ELR (cell line): Measurements from ENCODE around the gene TBX4.
A peak's percentile ranks its signal among the peaks of the same experiment; 100 is the strongest.

Experiments
- DNase-seq: peaks from one replicate; pipeline ENCODE4 v3.0.0-alpha.2; 2015; ENCODE audit warnings: low read depth

TBX4 gene

DNA sequence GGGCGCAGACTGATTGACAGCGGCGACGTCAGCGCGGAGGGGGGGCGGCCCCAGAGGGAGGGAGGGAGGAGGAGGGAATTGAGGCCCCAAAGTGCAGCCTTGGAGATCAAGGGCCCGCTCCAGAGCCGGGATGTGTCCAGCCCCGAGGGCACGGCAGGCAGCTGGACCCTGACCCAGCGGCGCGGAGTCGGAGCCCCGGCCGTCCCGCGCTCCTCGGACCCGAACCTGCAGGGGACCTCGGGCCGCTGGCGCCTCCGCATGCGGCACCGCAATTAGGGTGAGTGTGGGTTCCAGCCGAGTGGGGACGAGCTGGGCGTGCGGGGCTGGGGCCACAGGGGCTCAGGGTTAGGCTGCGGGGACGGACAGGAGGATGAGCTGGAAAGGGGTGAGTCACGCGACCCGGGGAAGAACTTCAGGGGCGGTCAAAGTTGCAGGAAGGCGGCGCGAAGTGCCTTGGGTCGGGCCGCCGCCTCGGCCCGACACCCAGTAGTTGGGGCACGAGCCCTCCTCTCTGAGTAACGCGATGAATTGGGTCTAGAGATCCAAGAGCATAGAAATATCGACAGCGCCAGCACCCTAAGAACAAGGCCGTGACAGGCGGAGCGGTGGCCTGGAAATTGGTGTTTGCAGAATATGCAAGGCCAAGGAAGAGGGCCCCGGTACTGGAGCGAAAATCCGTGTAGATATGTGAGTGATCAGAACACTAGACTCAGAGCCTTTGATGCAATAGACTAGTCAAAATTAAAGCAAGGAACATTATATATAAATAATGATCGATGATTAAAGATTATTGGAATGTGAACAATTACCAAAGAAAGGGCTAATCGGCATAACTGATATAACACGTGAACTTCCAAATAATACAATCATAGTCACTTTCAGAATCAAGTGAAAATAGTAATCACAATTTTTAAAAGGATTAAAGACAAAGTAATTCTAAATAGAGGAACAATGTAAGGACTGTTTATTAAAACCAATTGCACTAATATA lies at the start of gene TBX4:
Gene TBX4, plus strand, starts transcription at position 122 of the 990 bp plus-strand sequence. CDS start 4,069 bp downstream, outside the sequence.
- peak; percentile 59 for DNase-seq

DNA sequence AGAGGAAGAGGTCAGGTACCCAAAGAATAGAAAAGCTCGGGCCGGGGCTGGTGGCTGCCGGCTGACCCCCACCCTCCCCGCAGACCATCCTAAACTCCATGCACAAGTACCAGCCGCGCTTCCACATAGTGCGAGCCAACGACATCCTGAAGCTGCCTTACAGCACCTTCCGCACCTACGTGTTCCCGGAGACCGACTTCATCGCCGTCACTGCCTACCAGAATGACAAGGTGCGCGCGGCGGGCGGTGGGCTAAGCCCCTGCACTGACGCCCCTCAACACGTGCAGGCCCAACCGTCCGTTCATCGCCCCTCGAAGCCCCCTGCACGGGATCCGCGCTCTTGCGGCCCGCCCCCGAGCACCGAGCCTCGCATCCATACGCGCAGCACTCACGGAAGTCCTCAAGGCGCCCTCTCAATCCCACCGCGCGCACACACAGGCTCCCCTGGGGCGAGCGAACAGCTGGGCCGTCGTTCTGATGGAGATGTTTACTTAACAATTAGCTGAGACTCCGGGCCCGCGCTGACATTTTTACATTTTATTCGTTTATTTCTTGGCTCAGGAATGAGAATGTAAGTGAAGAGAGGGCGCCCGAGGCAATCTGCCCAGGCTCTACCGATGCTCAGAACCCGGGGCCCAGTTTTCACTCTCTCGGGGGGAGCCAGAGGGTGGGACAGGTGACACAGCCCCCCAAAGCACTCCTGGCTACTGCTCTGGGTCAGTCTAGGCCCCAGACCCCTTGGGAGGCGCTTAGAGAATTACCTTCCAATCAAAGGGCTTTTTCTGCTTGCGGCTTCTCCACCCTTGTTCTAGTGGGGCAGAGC lies 49.0 kb upstream of the TBX4 start:
- DNase-seq = peak; percentile 45

DNA sequence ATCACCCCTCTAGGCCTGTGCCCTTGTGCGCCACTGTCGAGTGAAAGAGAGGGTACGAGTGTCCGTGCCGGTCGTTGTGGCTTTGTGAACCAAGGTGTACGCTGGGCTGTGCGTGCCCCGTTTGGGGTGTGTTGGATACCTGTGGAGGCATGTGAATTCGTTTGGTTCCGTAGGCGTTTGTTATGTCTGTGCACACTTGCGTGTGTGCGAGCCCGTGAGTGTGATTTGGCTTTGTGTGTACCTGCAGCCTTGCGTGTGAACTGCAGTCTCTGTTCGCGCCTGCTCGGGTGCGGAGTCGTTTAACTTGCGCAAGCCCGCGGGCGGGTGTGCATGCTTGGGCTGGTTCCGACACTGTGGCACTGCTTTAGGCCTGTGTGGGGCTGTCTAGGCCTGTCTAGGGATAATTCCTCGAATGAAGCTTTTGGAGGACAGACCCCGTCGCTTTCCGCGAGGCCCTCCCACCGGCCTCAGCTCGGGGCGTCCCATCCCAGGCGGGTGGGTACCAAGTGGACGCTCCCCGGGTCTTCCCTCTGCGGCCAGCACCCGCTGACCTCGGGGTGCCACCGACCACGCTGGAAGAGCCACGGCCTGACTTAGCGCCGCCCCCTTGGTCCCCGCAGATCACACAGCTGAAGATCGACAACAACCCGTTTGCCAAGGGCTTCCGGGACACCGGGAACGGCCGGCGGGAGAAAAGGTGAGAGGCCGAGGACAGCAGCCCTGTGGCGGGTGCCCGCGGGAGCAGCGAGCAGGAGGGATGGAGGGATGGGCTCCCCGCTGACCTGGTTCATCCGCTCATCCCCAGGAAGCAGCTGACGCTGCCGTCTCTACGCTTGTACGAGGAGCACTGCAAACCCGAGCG lies 48.2 kb upstream of the TBX4 start:
- DNase-seq = no peak

DNA sequence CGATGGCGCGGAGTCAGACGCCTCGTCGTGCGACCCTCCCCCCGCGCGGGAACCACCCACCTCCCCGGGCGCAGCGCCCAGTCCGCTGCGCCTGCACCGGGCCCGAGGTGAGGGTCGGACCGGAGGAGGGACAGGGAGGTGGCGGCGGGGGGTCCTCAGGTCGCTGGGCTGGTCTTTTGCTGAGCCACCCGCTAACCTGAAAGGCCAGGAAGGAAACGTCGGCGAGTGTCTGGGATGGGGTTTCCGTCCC lies 47.6 kb upstream of the TBX4 start:
- no peak for DNase-seq

DNA sequence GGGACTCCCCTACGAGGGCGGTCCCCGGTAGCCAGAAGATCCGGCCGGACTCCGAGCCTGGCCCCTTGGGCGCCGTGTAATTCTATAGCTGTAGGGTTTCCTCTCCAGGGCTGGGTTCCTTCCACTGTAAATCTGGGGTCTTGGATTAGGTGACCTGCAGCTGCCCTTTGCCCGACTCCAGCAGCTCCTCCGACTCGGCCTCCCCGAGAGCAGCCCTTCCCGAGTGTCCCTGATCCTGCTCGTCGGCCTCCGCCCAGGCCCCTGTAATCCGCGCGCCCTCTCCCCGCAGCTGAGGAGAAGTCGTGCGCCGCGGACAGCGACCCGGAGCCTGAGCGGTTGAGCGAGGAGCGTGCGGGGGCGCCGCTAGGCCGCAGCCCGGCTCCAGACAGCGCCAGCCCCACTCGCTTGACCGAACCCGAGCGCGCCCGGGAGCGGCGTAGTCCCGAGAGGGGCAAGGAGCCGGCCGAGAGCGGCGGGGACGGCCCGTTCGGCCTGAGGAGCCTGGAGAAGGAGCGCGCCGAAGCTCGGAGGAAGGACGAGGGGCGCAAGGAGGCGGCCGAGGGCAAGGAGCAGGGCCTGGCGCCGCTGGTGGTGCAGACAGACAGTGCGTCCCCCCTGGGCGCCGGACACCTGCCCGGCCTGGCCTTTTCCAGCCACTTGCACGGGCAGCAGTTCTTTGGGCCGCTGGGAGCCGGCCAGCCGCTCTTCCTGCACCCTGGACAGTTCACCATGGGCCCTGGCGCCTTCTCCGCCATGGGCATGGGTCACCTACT lies 47.1 kb upstream of the TBX4 start:
- no peak for DNase-seq

DNA sequence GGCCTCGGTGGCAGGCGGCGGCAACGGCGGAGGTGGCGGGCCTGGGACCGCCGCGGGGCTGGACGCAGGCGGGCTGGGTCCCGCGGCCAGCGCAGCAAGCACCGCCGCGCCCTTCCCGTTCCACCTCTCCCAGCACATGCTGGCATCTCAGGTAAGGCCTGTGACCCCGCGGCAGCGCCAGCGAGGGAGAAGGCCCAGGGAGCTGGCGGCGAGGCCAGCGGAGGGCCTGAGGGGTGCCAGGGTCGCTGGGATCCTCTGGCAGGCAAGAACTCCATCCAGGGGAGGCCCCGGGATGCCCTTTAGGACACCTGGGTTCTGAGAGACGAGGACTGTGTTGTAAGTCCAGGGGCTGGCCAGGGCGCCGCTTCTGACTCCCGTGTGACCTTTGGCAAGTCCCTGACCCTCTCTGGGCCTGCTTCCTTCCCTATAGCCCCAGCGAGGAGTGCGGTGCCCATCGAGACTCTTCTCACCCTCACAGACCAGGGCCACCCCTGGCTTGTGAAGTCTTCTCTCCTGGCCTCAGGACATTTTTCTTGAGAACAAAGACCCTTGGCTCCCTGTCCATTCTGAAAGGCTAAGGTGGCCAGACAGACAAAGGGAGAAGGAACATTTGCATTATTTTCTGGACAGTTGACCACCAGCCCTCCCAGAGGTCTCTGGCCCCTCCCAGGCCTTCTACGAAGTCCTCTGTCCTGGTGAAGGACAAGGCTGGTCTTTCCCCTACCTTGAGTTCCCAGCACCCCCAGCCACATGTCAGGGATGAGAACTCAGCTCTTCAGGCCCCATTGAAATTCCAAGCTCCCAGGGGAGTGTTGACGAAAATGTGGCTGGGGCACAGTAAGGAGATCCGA lies 46.3 kb upstream of the TBX4 start:
- no peak for DNase-seq

DNA sequence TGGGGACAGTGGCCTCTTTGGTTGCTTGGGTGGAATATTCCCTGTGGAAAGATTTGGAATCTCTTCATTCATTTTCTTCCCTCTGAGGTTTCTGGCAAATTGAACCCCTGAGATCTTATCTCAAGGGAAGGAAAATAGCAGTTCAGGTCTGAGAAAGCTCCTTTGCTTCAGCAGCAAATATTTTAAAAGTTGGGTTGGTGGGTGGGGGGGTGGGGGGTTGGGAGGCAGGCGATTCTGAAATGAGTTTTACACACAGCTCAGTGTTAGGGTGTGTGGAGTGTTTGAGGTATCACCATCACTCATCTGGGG lies 45.7 kb upstream of the TBX4 start:
- no peak for DNase-seq

DNA sequence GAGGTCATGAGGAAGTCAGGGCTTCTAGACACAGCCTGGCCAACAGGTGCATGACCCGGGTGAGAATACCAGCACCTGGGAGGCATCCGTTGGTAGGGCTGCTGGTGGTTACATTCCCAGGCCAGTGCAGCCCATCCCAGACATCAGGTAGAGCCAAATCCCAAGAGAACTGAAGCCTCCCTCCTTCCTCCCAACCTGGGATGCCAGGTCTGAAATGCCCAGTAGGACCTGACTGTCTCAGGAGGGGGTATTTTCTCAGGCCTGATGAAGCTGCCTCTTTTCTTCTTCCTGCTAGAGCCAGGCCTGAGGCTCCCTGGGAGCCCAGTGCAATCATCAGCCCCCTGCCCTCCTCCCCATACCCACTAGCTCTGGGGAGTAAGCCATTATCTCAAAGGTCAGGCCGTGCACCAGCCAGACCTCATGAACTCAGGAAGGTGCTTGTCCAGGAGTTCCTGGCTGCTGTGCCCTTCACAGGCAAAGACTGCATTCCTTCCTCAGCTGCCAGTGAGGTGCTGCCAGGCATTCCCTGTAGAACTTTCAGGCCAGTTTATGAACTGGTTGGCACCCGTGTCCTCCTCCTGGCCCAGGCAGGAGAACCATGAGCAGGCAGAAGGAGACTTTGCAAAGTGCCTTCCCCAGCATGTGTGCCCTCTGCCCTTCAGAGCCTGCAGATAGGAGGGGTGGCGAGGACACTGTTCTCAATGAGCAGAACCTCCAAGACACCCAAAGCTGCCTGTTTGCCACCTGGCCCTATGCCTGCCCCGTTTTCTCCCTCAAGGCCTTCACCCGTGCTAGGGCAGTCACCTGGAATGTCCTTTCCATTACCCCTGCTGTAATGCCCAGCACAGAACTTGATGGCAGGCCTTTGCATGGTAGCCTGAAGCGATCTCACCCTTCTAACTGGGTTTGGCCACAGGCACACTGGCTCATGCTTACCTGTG lies 45.0 kb upstream of the TBX4 start:
- no peak for DNase-seq

DNA sequence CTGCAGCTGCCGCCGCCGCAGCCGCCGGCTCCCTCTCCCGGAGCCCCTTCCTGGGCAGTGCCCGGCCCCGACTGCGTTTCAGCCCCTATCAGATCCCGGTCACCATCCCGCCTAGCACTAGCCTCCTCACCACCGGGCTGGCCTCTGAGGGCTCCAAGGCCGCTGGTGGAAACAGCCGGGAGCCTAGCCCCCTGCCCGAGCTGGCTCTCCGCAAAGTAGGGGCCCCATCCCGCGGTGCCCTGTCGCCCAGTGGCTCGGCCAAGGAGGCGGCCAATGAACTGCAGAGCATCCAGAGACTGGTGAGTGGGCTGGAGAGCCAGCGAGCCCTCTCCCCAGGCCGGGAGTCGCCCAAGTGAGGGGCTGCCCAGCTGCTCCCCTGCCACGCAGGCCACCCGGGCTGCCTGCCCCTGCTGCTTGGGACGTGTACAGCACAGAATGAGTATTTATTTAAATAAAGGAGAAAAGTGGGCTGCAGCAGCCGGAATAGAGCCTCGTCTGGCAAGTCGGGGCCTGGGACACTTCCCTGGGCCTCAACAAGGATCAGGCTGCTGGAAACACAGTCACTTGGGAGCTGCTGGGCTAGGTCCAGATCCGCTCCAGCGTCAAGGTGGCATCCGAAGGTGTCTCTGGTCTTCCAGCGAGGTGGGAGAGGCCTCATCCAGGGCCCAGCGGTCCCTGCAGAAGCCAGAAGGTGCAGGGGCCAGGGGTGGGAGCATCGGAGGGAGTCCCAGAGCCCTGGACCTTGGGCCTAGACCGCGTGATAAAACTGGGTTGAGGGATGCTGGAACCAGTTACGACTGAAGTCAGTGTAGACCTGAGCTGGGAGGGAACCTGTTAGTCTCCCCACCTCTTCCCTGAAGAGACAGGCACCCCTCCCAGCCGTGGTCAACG lies 43.8 kb upstream of the TBX4 start:
- DNase-seq = no peak

DNA sequence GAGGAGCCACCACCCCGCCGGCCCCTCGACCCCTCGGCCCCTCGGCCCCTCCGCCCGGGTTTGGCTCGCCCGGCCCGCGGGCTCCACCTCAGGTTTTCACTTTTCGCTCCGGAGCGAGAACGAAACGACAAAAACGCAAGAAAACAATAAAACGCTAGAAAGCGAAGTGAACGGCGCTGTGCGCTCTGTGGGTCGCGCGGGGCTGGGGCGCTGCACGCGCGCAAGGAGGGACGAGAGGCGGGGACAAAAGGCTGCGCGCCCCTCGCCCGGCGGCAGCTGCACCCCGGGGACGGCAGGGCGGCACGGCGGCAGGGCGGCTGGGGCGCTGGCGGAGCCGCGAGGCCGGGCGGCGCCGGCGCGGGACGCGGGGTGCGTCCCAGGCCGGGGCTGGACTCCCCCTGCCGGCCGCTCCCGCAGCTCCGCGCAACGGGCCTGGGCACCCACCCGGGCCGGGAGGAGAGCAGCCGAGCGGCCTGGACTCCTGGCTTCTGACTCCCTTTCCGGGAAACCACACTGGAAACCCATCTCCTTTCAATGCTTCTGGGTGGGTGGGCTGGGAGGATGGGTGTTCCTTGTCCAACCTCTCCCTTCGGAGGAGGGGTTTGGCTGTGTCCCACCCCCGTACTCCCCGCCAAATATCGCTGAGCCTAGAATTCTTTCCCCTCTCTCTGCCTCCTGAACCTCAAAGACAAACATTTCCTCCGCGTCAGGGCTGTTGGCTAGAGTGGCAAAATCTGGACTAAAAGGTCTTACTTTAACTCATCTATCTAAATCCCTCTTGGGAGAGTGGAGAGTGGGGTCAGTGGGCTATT lies 42.7 kb upstream of the TBX4 start:
- peak; percentile 82 for DNase-seq

DNA sequence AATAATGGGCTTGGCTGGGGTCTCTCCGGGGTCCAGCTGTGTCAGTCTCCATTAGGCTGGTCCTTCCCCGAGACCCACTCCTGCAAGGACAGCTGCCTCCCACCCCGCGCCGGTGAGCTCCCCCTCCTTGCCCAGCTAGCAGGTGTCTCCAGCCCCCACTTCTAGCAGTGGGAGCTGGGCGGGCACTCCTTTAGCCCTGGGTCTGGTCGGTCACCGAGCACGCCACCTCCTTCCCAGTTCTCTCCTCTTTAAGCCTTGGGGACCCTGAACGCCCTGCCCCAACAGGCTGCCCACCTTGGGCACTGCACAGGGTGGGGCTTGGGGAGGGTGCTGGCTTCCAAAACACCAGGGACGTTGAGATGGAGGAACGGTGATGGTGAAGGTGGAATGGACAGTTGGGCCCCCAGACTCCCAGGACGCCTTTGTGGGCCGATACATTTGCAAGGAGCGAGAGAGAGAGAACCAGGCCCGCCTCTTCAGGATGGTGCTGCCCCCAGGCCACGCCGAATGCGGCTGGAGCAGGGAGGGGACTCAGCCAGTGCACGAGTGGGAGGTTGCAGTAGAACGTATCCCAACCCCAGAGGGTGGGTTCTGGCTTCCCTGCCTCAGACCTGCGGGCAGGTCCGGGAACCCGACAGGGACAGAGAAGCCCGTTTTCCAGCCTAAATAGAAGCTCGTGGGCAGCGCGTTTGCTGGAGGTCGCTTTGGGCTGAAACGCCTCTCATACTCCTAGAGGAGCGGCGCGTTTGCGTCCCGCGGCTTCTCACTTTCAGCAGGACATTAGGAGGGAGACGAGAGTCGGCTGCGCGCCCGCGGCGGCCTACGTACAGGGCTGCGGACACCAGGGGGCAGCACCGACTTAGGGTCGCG lies 41.8 kb upstream of the TBX4 start:
- peak; percentile 91 for DNase-seq

DNA sequence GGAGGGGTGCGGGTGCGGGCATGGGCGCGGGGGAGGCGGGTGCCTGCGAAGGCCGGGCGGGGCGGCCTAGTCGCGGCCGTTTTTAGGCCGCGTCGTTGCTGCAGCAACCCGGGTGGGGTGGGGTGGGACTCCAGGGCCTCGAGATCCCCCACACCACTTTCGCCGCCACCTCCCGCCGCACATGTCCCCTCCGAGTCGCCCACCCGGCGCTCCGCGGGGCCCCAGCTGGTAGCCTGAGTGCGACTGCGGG lies 41.3 kb upstream of the TBX4 start:
- no peak for DNase-seq

DNA sequence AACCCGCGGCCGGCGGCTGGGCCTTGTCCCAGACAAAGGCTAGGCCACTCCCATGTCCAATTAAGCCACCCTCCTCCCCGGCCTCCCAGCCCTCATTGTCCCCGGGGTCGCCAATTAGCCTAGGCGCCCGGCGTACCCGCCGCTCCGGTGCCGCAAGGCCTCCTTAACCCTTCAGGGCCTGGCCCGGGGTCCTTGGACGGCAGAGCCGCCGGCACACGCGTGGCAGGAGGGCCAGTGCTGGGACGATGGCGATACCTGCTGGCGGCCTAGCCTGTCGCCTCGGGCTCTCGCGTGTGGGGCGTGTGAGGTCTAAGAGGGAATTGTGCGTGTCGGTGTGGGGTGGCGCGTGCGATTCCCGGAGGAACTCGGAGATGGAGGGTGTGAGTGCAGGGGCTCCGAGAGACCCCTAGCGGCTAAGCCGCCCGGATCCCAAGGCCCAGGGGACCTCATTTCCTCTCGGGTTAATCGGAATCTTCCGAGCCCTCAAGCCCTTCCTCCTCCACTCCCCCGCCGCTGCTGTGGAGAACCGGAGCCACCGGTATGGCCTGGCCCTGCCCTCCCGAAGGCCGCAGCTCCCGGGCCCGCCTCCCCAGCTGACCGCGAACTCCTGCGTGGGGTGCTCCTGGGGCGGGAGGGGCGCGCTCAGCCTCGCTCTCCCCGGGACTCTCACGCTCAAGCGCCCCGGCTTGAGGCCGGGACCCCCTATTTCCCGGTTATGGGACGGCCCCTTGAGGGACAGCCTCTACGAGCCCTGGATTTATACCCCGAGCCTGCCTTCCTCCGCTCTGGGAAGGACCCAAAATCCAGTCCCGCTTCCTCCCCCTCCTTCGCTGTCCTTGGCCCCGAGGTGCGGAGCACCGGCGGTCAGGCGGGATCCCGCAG lies 40.7 kb upstream of the TBX4 start:
- peak; percentile 82 for DNase-seq

DNA sequence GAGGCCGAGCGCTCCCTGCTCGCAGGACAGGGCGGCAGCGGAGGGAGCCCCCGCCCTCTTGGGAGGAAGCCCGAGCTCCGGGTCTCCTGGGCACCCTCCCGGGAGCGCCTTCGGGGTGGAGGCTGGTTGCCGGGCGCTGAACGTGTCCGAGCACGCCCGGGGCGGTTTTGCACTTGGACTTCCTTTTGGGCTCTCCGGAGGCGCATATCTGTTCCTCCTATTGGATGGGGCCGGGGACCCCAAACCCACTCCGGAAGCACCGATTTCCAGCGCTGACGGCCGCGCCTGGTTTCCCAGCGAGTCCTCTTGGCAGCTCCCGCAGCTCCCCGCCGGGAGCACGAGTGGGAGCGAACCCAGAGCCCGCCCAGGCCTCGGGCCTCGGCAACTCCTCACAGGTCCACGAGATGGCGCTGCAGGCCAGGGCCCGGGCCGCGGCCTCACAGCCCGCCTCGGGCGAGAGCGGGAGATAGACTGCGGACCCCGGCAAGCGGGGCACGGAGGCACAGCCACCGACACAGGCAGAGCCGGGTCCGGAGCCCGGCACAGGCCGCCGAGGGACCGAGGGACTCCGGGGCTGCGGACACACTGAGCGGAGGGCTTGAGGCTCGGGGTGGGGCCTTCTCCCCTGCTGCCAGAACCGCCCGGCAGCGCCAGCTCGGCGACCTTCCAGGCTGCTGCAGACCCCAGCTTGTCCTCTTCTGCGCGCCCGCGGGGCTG lies 39.9 kb upstream of the TBX4 start:
- peak; percentile 91 for DNase-seq
